GM21723 (cell line): ENCODE measurements around the gene NKD2.
"Not testable (repeated sequence)": the region's sequence is repeated elsewhere in the genome, so short reads cannot be mapped to it uniquely, and the experiment has no call there.

Experiments
- ATAC-seq: cut with Tn5 transposase; IDR thresholded peaks from one replicate; pipeline ENCODE4 v1.9.1; 2021; ENCODE audit warnings: mild to moderate bottlenecking, moderate library complexity; ENCODE audit not compliant: unreplicated experiment

The NKD2 gene

DNA sequence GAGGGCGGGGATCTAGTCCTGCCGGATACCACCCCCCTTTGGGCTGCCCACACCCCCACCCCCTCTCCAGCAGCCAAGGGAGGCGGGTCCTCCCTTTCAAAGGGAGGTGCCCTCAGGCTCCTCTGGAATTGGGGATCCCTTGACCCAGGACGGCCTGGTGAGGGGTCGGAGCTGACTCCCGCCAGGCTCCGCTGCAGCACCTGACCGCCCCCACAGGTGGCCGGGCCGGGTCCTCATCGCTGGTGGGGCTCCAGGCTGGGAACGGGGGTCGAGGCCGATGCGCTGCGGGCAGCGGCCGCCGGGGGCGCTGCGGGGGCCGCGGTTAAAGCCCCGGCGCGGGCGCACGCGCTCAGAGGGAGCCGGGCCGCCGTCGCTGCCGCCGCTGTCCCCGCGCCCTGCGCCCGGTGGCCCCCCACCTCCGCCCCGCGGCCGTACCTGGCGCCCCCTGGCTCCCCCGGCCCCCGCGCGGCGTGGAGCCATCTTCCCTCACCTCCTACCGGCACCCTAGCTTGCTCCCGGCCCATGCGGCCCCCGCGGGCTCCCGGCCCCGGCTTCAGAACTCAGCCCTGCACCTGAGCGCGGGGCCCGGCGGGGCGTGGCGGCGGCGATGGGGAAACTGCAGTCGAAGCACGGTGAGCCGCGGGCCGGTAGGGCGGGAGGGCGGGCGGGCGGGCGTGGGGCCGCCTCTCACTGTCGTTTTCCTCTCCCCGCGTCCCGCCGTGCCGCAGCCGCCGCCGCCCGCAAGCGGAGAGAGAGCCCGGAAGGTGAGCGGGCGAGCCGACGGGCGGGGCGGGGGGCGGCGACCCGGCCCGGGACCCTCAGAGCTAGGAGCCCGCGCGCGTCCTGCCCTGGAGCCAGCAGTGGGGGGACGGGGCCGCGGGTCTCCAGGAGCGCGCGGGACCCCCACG, at the start of gene NKD2:
Gene NKD2 (plus strand): TSS at position 352 of the 908 bp plus-strand sequence. CDS start 256 bp downstream, at position 608.
- ATAC-seq: peak; percentile 52

DNA sequence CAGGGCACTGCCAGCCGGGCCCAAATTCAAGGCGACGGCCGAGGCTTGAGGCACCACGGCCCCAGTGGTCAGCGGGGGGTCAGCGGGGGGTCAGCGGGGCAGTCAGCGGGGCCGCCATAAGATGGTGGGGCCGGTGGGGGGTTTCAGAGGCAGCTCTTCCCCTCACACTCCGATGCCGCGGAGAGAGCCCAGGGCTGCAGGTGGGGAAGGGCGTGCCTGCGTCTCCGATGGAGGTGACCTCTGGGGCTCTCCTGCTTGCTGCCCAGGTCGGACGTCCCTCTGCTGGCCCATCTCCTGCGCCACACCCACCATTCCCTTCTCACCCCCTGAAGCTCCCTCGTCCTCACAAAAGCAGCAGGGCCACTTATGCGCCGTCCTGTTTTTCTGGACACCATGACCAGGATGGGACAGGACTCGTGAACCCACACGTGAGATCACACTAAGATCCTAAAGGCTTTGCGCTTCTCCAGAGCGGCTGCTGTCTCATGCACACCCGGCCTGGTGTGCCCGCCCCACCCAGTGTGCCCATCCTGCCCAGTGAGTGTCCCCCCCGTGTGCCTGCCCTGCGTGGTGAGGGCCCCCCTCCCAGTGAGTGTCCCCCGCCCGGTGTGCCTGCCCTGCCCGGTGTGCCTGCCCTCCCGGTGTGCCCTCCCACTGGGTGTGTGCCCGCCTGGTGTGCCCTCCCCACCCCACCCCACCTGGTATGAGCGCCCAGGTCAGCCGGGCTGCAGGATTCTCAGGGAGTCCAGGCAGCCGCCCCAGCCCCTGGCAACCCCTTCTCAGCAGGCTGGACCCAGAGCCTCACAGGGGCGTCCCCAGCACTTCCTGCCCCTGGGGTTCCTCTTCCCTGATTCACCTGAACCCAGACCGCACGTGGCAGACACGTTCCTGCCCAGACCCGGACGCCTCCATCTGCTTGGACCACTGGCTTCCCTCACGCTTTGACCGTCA, 48.7 kb upstream of the NKD2 start:
- ATAC-seq: no peak

DNA sequence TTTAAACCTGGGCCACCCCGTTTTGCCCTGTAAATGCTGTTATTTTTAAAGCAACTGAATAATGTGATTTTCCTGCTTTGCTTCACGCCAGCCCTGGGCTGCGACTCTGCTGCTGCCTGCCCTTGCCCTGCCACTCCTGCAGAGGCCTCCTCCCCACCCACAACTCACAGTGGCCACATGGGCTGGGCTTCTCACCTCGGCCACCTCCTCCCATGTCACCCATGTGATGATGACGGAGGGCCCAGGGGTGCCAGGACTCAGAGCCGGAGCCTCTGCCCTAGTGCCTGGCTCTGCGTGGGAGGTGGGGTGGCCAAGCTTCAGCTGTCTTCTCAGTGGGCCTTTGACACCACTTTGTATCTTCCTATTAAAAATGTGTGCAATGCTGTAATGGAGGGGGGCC, 48.1 kb upstream of the NKD2 start:
- no peak for ATAC-seq

- ATAC-seq: no peak
Measured at GRCh38 chr5:961002-961710, 47.4 kb upstream of the NKD2 start.

DNA sequence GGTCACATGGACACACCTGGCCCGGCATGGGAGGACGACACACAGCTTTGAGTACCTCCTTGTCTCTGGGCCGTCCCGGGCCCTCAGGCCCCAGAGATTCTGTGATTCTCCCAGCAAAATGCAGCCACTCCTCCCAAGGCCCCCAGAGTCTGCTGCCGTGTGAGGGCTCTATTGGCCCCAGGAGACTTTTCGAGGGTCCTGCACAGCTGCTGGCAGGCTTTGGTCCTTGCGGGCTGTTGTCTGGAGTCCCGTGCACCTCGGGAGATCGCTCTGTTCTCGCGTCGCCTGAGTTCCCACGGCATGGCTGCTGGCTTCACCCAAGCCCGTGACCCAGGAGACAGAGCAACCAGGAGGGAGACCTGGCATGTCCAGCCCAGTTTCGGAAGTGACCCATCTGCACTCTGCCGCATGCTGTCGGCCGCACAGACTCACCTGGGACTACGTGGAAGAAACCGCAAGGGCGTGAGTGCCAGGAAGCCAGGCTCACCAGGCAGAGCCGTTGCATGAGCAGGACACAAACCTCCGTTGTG, 46.8 kb upstream of the NKD2 start:
- no peak for ATAC-seq

DNA sequence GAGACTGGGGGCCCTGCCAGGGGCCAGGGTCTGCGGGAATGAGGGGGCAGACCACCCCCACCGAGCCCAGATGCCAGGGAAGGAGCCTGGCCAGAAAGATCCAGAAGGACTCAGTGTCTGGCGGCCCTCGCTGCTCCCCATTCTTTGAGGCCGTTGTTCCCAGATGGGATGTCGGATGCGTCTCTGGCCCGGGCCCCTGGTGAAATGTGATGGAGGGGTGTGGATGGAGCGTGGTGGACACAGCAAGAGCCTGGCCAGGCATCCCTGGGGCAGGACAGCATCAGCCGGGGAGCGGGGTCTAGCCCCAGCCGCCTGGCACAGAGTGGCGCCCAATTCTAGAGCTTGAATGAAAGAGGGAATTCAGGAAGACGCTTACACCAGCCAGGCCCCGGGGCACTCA, 46.2 kb upstream of the NKD2 start:
- no peak for ATAC-seq

GRCh38 chr5:962801-963200, 45.8 kb upstream of the NKD2 start:
- ATAC-seq: no peak

DNA sequence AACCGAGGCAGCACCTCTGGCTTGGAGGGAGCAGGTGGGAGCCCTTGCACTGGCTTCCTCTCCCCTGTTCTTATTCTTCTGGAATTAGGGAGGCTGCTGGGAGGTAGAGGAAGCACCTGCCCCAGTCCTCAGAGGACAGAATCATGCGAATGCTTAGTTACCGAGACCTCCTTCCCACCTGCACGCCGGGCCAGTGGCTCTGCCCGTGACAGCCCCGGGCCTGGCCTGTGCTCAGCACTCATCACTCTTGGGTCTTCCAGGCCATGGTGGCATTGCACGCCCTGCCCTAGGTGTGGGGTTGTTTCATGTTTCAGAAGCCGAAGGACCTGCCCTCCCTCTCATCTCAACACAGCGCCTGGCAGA, 45.3 kb upstream of the NKD2 start:
- no peak for ATAC-seq

- peak; percentile 82 for ATAC-seq
Measured at GRCh38 chr5:963673-964531, 44.7 kb upstream of the NKD2 start.

GRCh38 chr5:964821-965220, 43.8 kb upstream of the NKD2 start:
- no peak for ATAC-seq

DNA sequence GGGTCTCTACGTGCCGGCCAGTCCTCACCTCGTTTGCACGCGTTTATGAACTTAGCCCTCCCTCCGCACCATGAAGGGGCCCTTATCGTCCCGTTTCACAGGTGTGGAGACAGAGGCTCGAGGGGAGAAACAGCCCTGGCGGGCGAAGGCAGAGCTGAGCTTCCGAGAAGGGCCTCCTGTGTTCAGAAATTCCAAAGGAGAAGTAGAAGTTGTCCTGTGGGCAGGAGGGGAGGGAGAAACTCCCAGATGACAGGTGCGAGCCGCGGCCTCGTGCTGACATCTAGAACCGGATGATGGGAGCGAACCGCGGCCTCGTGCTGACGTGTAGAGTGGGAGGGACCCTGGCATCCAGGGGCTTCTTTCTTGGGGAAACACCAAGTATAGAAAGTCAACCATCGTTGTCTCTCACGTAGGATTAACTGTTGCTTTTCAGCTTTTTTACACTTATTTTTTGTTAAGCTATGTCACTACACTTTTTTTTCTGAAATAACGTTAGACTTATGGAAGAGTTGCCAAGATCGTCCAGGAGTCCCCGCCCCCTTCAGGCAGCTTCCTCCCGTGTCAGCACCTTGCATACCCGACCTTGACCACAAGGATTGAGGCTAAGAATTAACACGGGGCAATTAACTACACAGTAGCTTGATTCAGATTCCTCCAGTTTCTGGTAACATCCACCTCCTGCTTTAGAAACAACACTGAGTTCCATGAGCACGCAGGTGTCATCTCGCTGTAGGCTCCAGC, 42.8 kb upstream of the NKD2 start:
- no peak for ATAC-seq

- no peak for ATAC-seq
Measured at GRCh38 chr5:966345-966710, 42.3 kb upstream of the NKD2 start.

- ATAC-seq: no peak
Measured at GRCh38 chr5:966941-967340, 41.7 kb upstream of the NKD2 start.

- no peak for ATAC-seq
Measured at GRCh38 chr5:968881-969280, 39.7 kb upstream of the NKD2 start.

GRCh38 chr5:969408-969839, 39.2 kb upstream of the NKD2 start:
- no peak for ATAC-seq

DNA sequence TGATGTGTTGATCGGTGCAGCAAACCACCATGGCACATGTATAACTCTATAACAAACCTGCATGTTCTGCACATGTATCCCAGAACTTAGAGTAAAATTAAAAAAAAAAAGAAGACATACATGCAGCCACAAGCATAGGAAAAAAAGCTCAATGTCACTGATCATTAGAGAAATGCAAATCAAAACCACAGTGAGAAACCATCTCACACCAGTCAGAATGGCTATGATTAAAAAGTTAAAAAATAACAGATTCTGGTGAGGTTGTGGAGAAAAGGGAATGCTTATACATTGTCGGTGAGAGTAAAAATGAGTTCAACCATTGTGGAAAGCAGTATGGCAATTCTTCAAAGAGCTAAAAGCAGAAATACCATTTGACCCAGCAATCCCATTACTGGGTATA, 36.0 kb upstream of the NKD2 start:
- not testable (repeated sequence) for ATAC-seq

- ATAC-seq: no peak
Measured at GRCh38 chr5:976849-977751, 31.5 kb upstream of the NKD2 start.

- ATAC-seq: no peak
Measured at GRCh38 chr5:978054-978453, 30.5 kb upstream of the NKD2 start.
